ENCODE data around the gene REXO5. TPM values are rescaled to one million over a fixed set of nuclear protein-coding genes. Genes with fewer than 3 reads are reported as not detected.

Gene REXO5
- total RNA-seq, 4 donors from 2014 or later = 2.0 to 10.6 (median 6.2) TPM

DNA sequence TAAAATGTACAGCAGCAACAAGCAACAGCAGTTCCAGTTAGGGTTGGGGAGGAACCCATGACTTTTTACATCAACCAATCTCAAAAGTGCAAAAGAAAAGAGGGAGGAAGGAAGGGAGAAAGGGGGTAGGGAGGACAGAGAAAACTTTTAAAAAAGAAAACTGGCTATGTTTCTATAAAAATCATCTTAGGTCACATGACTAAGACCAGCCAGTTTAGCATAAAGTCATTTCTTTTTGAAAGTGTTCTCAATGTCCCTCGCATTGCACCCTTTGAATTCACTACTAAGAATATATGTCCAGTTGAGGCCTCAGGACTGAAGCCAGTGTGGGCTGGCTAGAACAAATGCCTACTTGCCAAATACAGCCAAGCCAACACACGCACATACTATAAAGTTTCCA is 64.9 kb downstream of the REXO5 start:
- intact Hi-C loops (cut with DNase I; ENCODE audit: low total_unique reads) = no loop called here
- WGBS, 2 donors = 54% methylated on average over 2 of the region's 2 CpGs
- no peak overlapping the region for H3K4me3 ChIP-seq (ENCODE audit: low read depth, poor library complexity, severe bottlenecking)
- DNase-seq (ENCODE audit: low spot score in 2 of 2) = no peak
- TF ChIP-seq, protein P1, sequence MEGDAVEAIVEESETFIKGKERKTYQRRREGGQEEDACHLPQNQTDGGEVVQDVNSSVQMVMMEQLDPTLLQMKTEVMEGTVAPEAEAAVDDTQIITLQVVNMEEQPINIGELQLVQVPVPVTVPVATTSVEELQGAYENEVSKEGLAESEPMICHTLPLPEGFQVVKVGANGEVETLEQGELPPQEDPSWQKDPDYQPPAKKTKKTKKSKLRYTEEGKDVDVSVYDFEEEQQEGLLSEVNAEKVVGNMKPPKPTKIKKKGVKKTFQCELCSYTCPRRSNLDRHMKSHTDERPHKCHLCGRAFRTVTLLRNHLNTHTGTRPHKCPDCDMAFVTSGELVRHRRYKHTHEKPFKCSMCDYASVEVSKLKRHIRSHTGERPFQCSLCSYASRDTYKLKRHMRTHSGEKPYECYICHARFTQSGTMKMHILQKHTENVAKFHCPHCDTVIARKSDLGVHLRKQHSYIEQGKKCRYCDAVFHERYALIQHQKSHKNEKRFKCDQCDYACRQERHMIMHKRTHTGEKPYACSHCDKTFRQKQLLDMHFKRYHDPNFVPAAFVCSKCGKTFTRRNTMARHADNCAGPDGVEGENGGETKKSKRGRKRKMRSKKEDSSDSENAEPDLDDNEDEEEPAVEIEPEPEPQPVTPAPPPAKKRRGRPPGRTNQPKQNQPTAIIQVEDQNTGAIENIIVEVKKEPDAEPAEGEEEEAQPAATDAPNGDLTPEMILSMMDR (IDR thresholded peaks at IDR 0.05) = no peak
- TF ChIP-seq POLR2A (IDR thresholded peaks at IDR 0.05) = no peak

DNA sequence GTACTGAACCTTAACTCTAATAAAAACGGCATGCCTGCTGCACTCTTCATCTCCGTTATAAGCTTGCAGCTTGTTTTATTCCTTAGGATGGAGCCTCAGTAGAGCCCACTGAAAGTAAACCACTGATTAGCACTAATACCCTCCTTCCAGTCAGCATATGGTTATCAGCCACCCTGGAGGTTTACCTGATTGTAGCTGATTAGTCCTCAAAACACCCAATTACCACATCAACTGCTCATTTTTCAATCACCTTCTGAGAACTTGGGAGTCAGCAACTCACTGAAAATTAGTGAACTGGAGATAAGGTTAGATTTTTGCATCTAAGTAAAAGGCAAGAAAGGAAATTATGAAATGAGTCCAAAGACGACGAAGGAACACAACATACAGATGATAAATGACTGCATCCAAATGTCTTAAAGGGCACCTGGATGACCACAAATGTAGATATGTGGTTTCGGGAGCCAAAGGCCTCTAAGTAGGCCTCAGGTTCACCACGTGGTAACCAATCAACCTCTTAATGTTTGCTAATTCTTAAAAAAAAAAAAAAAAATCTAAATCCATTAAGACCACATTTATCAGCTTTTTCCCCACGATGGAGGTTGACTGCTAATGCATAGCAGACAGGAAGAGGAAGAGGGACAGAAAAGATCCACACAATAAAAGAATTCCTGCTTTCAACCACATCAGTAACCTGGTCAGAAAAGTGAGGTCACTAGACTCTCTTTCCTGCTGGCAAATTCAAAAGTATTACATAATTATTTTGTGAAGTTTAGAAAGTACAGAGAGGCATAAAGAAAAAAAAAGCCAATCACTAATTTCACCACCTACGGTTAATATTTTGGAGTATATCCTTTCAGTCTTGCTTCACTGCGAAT is 65.9 kb downstream of the REXO5 start:
- intact Hi-C loops (cut with DNase I; ENCODE audit: low total_unique reads) = no loop called here
- H3K4me3 ChIP-seq (ENCODE audit: low read depth, poor library complexity, severe bottlenecking) = no peak overlapping the region
- no peak for DNase-seq (ENCODE audit: low spot score in 2 of 2)
- WGBS, 2 donors = 79 to 87% methylated on average over 9 of the region's 9 CpGs
- TF ChIP-seq, protein P1 (IDR thresholded peaks at IDR 0.05) = no peak
- TF ChIP-seq POLR2A (IDR thresholded peaks at IDR 0.05) = no peak

DNA sequence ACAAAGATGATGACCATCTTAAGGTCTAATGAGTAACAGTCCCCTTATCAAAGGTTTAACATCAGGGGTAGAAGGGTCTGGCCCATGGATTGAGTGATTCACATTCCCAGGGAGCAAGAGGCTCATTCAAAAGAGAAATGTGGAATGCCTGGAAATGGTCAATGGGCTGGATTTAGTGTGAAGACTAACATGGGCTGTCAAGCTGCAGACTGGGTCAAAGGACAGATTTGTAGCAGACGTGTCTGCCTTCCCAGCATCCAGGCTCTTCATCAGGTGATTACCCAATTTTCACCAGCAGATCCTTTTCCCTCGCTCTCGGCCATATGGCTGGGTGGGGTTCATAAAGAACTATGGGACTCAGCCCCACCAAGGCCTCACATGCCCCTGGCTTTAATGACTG is 67.0 kb downstream of the REXO5 start:
- intact Hi-C loops (cut with DNase I; ENCODE audit: low total_unique reads) = no loop called here
- no peak for DNase-seq (ENCODE audit: low spot score in 2 of 2)
- no peak for TF ChIP-seq POLR2A (IDR thresholded peaks at IDR 0.05)
- TF ChIP-seq, protein P1 (IDR thresholded peaks at IDR 0.05) = no peak
- H3K4me3 ChIP-seq (ENCODE audit: low read depth, poor library complexity, severe bottlenecking) = no peak overlapping the region
- 87 to 95% methylated on average over 3 of the region's 3 CpGs for WGBS, 2 donors

DNA sequence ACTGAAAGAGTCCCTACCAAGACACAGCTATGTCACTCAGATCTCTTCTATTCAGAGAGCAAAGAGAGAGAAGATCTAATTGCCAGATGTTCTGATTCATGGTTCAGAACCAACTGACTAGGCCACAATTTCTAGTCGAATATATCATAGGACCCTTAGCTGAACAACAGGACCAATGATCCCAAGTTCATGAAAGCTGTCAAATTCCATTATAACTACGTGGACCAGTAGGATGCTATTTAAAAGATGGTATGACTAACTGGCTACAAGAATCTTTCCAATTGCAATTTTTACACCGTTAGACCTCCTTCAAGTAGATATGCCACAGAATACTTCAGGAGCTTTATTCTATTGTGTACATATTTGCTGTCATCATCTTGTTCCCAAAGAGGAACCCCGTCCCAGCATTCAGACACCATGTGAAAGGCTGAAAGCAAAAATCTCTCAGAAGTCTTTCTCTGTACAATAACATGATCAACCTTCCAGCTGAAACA is 67.8 kb downstream of the REXO5 start:
- DNase-seq (ENCODE audit: low spot score in 2 of 2) = no peak
- 48 to 53% methylated on average over 4 of the region's 4 CpGs for WGBS, 2 donors
- no peak overlapping the region for H3K4me3 ChIP-seq (ENCODE audit: low read depth, poor library complexity, severe bottlenecking)
- TF ChIP-seq, protein P1 (IDR thresholded peaks at IDR 0.05) = no peak
- TF ChIP-seq POLR2A (IDR thresholded peaks at IDR 0.05) = no peak
- intact Hi-C loops (cut with DNase I; ENCODE audit: low total_unique reads) = no loop called here

DNA sequence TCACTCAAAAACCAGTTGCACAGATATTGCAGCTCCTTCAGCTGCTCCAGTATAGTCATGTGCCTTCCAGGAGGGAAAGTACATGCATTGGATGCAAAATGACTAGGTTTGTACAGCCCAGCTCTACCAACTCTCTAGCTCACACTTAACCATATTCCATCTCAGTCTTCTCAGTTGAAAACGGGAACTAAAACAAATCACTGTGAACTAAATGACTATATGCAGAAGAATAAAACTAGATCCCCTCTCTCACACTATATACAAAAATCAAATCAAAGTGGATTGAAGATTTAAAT is 69.0 kb downstream of the REXO5 start:
- no peak overlapping the region for H3K4me3 ChIP-seq (ENCODE audit: low read depth, poor library complexity, severe bottlenecking)
- WGBS, 2 donors = 76 to 78% methylated on average over 1 of the region's 1 CpG
- intact Hi-C loops (cut with DNase I; ENCODE audit: low total_unique reads) = no loop called here
- no peak for TF ChIP-seq POLR2A (IDR thresholded peaks at IDR 0.05)
- TF ChIP-seq, protein P1 (IDR thresholded peaks at IDR 0.05) = no peak
- no peak for DNase-seq (ENCODE audit: low spot score in 2 of 2)

Data from lower leg skin (tissue), 4 donors.